Measurements from ENCODE around the gene CASKIN1.

CASKIN1 gene

DNA sequence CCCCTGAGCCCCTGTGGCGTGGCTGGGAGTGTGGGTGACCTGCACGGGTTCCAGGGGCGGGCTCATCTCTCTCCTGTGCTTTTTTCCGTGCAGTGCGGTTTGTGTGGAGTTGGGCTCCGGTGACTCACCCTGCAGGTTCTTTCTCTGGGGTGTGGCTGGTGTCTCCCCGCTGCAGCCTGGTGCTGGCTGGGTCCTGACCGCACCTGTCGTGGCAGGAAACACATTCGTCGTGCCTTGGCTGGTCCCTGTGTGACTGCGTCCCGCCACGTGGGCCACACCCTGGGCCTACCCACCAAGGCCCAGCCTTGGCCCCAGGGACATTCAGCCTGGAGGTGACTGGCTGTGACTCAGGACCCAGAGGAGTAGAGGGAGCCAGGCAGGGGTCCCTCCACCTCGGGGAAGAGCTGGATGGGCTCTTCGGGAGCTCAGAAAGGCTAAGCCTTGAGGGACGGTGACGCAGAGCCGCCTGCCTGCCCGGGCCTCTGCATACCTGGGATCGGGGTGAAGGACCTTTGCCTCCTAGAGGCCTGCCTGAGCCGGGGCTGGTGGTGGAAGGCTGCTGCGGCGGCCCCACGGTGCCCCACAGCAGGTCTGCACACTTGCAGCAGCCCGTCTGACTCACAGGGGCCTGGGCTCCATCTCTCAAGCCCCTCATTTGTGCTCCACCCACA, 33.1 kb downstream of the CASKIN1 start:
- no peak for DNase-seq
- no peak for TF ChIP-seq POLR2A (IDR thresholded peaks at IDR 0.05; ENCODE audit: low read length)
- TF ChIP-seq GATA1 (IDR thresholded peaks at IDR 0.05; ENCODE audit: low read depth, low read length) = no peak

DNA sequence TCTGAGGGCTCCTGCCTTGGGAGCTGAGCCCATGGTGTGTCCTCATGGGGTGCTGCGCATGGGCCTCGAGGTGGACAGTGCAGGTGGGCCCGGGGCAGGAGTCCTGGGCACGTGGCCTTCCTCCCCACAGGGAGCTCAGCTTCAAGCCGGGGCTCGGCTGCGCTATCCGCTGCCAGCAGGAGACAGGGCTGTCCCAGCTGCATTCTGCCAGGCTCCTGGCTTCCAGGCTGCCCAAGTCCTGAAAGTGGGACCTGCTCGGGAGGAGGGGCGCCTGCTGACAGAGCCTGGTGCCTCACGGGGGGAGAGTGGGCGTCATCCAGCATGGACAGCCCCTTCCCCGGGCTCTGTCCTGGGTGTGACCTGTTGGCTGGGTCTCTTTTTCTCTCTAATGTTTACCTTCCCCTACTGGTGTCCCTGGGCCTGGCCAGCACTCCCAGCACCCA, 33.7 kb downstream of the CASKIN1 start:
- DNase-seq = no peak
- TF ChIP-seq POLR2A (IDR thresholded peaks at IDR 0.05; ENCODE audit: low read length) (no peak), GATA1 (IDR thresholded peaks at IDR 0.05; ENCODE audit: low read depth, low read length) (no peak)

DNA sequence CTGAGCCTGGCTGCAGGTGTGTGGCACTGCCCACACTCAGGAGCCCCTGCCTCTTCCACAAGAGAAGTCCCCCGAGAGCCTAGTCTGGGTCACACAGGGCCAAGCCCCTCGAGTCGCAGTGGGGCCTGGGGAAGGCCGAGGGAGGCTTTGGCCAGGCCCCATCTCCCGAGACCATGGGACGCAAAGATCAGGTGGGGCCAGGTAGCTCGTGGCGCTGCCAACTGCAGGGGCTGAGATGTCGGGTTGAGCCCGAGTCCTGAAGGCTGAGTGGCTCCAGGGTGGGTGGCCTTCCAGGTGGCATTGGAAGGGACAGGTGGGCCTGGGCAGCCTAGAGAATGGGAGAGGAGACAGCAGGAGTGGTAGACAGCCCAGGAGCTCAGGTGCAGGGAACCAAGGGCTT, 34.5 kb downstream of the CASKIN1 start:
- no peak for DNase-seq
- no peak for TF ChIP-seq POLR2A (IDR thresholded peaks at IDR 0.05; ENCODE audit: low read length)
- no peak for TF ChIP-seq GATA1 (IDR thresholded peaks at IDR 0.05; ENCODE audit: low read depth, low read length)

DNA sequence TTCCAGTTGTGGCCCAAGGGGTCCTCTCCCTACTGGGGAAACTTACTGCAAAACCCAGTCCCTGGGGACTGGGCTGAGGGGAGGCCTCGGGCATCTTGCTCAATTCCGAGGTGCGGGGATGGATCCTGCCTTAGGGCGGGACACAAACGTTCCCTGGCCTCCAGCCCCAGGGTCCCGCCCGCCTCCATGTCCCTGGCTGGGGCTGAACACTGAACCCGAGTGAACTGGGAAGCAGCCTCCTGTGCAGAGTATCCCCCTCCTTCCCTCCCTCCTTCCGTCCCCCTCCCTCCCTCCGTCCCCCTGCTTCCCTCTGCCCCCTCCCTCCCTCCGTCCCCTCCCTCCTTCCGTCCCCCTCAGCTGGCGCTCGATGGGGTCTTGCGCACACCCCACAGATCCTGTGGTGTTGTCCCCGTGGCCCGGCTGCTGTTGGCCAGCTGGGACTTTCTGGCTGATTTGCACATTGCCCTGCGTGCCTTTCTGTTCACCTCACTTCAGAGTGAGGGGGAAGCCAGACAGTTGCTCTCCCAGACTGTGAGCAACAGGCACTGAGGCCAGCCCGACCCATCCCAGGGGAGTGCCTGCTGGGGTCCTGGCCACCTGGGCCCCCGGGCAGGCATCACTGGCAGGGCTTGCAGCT, 35.4 kb downstream of the CASKIN1 start:
- TF ChIP-seq POLR2A (IDR thresholded peaks at IDR 0.05; ENCODE audit: low read length) (no peak), GATA1 (IDR thresholded peaks at IDR 0.05; ENCODE audit: low read depth, low read length) (no peak)
- DNase-seq = no peak

DNA sequence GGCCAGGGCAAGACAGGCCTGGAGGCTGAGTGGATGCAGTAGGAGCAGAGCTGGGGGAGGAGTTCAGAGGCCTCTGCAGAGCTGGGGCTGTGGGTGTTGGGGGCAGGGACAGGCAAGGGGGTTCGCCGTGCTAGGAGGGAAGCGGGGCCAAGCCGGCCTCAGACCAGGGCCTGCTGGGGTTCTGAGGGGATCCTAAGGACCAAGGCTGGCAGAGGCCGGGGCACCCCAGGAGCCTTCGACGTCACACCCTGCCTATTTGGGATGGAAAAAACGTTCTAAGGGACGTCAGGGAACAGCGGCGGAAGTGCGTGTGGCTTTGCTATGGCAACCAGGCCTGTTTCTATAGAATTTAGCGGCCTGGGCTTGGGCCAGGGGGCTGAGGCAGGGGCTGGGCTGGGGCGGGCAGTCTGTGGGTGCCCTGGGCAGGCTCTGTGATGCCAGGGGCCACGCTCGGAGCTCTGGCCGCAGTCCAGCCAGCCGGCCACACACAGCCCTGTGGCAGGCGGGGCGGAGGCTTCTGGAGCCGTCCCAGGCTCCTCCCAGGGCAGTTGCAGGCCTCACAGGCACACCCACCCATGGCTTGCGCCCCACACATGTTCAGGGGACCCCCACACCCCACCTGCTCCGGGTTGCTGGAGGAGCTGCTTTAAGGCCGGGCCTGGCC, 37.1 kb downstream of the CASKIN1 start:
- DNase-seq = peak in 1 of 2 experiments; percentile 34

DNA sequence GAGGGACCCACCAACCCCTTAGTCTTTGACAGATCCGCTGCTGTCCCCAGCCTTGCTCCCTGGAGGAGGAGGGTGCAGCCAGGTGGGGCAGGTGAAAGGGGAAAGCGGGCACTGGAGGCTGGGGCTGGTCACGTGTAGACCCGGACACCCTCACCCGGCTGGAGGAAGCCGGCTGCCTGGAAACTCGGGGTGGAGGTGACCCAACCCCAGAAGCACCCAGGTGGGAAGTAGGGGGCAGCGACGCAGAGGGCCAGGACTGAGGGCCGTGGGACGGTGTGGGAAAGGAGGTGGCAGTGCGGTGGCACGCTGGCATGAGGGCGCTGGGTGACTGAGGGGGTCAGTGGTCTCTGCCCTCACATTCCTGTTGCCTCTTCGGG, 38.2 kb downstream of the CASKIN1 start:
- DNase-seq = no peak
- TF ChIP-seq POLR2A (IDR thresholded peaks at IDR 0.05; ENCODE audit: low read length) (no peak), GATA1 (IDR thresholded peaks at IDR 0.05; ENCODE audit: low read depth, low read length) (no peak)

More for the DNA sequence above, 37.1 kb downstream of the CASKIN1 start:
- TF ChIP-seq POLR2A (IDR thresholded peaks at IDR 0.05; ENCODE audit: low read length) = no peak
- TF ChIP-seq GATA1 (IDR thresholded peaks at IDR 0.05; ENCODE audit: low read depth, low read length) = no peak

DNA sequence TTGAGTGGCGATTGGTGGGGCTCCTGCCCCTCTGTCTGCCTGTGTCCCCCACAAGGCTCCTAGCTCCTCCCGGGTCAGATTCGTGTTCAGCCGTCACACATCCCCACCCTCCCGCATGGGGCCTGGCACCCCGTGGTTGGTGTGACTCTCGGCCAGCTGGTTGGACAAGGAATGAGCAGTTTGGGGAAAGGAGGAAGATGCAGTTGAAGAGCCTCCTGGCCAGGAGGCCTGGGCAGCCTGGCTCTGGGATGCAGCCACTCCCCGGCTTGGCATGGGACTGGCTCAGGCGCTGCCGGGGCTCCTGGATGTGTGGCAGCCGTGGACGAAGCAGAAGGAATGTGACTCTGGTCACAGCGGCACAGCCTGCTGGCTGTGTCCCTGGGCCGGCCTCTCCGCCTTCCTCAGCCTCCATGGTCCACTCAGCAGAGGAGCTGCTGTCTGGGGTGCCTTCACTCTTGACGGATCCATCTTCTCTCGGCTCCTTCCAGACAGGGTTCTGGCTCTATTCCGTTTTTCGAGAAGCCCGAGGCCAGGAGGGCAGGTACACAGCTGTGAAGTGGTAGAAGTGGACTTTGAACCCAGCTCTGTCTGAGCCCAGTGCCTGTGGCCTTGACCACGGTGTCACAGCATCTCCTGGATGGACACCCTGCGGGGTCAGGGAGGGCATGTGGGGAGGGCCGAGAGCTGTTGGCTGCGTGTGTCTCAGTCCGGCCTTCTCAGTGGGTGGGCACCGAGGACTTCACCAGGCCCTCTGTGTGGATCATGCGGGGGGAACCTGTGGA, 38.7 kb downstream of the CASKIN1 start:
- DNase-seq = no peak
- TF ChIP-seq POLR2A (IDR thresholded peaks at IDR 0.05; ENCODE audit: low read length) (no peak), GATA1 (IDR thresholded peaks at IDR 0.05; ENCODE audit: low read depth, low read length) (no peak)

DNA sequence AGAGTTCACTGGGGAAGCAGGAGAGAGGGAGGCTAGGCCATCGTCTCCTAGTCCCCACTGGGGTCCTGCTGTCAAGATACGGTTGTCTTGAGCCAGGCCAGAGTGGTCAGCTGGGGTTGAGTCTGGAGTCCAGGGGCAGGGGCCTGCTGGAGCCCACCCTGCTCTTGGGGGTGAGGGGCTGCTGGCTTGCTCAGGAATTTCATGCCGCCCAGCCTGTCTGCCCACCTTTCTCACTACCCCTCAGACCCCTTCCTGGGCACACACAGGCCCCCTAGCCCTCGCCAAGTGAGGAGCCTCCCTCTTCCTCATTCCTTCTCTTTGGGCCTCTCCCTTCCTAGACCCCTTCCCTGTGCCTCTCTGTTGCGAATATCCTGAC, 39.6 kb downstream of the CASKIN1 start:
- TF ChIP-seq GATA1 (IDR thresholded peaks at IDR 0.05; ENCODE audit: low read depth, low read length) = no peak
- TF ChIP-seq POLR2A (IDR thresholded peaks at IDR 0.05; ENCODE audit: low read length) = no peak
- DNase-seq = no peak

DNA sequence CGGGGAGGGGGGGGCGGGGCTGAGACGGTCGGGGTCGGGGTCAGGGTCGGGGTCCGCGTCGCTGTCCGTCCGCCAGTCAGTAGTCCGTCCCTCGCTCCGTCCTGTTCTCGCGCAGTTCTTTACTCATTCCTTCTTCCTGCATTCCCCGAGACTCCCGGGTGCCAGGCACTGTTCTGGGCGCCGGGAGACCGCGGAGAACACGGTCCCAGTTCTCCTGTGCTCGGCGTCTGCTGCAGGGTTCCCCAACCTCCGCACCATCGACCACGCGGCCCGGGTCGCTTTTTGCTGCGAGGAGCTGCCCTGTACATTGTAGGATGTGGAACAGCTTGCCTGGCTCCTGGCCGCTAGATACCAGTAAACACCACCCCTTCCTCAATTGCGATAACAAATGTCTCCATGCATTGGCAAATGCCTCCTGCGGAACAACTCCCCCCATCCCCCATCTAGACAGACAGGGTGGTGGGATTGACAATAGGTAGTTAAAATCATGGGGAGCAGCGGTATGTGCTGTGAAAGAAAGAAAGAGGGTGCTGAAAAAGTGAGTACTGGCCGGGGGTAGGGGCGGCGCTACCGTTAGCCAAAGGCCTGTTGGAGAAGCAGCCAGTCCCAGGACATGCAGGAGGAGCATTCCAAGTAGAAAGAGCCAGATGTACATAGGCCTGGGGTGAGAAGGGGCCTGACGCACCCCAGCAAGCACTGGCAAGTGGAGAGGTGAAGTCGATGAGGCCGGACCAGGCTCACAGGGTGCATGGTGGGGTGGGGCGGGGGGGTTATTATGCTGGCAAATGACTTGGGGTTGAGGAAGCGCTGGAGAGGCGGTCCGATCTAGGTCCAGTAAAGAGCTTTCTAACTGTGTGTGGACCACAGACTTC, 40.2 kb downstream of the CASKIN1 start:
- no peak for TF ChIP-seq GATA1 (IDR thresholded peaks at IDR 0.05; ENCODE audit: low read depth, low read length)
- TF ChIP-seq POLR2A (IDR thresholded peaks at IDR 0.05; ENCODE audit: low read length) = no peak
- DNase-seq = peak; percentile 63 to 66

DNA sequence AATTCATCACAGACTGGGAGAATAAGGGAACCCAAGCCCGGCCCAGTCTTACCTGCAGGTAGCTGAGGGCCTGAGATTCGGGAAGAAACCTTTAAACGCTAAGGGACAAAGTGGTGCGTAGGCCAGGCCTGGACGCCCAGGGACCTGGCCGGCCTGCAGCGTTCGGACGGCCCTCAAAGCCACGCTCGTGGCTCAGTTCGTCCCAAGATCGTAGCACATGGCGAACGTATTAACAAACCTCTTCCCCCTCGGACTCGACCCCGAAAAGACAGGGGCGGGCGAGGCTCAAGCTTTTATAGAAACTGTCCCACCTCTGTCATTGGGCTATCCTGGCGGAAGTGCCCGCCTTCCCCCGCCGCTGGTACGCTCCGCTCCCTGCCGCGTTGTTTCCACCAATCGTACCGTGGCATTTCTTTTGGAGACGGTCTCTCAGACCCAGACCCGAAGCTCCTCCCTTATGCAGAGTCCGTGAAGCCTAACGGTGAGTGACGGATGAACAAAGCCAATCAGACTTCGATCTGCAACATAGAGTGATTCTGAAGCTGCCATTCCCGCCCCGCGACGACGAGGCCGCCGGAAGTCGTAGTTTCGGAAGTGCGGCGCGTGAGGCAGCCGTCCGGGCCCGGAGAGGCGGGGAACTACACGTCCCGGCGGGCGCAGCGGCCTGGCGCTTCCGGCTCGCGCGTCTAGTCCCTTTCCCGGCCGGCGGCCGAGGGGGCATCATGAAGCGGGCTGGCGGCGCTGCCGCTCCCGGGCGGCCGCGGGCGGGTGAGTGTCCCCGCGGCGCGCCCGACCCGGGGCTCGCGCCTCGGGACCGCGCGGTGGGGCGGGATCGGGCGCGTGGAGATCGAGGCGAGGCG, 41.1 kb downstream of the CASKIN1 start, which contains the start of gene TRAF7:
Gene TRAF7 (plus strand): TSS at position 692 of the 860 bp plus-strand sequence. CDS start 8,139 bp downstream, outside the sequence.
- no peak for TF ChIP-seq GATA1 (IDR thresholded peaks at IDR 0.05; ENCODE audit: low read depth, low read length)
- peak; percentile 100 for TF ChIP-seq POLR2A (IDR thresholded peaks at IDR 0.05; ENCODE audit: low read length)
- DNase-seq = peak; percentile 100

DNA sequence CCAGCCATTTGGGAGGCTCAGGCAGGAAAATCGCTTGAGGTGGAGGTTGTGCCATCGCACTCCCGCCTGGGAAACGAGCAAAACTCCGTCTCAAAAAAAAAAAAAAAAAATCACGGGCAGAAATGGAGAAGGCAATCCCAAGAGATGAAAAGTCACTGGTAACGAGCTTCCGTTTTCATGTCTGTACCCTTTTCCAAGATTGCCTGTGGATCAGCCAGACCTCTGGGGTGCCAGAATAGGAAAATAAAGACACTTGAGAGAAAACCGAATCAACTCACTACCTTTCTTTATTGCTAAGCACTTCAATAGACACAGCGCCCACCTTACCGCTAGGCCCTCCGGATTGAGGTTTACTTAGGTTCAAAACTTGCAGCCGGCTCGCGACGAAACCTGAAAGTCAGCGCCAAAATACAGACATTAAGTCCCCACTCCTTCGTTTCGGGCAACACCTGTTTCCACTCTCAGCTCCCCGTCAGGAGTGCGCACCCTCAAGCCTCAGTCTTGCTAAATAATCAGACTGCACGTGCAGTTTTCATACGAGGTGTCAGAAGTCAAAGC, 41.8 kb downstream of the CASKIN1 start:
- TF ChIP-seq GATA1 (IDR thresholded peaks at IDR 0.05; ENCODE audit: low read depth, low read length) (no peak), POLR2A (IDR thresholded peaks at IDR 0.05; ENCODE audit: low read length) (no peak)
- DNase-seq = no peak
